Measurements from ENCODE around the gene SIK1.
"Not testable (repeated sequence)": the region's sequence is repeated elsewhere in the genome, so short reads cannot be mapped to it uniquely, and the experiment has no call there.

The SIK1 gene

DNA sequence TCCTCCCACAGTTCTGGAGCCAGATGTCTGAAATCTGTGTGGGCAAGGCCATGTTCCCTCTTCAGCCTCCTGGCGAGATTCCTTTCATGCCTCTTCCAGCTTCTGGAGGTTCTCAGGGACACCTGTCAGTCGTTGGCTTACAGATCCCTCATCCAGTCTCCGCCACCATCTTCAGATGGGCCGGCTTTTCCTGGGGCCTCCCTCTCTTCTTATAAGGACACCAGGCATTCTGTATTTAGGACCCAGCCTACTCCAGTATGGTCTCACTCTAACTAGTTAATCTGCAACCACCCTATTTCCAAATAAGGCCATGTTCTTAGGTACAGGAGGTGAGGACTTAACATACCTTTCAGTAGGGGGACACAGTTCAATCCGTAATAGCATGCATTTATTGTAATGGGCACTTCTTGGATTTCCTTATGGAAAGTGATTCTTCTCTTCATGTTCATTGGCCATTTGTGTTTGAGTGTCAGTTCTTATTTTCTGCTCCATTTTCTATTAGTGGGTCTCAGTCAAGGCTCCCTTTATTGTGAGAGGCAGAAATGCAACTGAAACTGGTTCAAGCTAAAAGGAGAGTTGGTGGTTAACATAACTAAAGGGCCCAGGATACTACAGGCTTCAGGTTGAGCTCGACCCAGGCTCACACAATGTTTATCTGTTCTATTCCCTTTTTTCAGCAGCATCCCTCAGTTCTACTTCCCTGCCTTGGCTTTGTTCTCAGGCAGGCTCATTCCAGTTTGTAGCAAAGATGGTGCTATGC is 12.6 kb upstream of the SIK1 start:
- not testable (repeated sequence) for DNase-seq (ENCODE audit: low spot score)

GRCh38 chr21:43436272-43436671 is 9.3 kb upstream of the SIK1 start:
- DNase-seq (ENCODE audit: low spot score): not testable (repeated sequence)

GRCh38 chr21:43433340-43434136 is 6.6 kb upstream of the SIK1 start:
- DNase-seq (ENCODE audit: low spot score): not testable (repeated sequence)

- not testable (repeated sequence) for DNase-seq (ENCODE audit: low spot score)
These were observed 4.0 kb upstream of the SIK1 start for GRCh38 chr21:43430830-43431416.

- not testable (repeated sequence) for DNase-seq (ENCODE audit: low spot score)
These were observed 2.0 kb upstream of the SIK1 start for GRCh38 chr21:43428964-43429363.

DNA sequence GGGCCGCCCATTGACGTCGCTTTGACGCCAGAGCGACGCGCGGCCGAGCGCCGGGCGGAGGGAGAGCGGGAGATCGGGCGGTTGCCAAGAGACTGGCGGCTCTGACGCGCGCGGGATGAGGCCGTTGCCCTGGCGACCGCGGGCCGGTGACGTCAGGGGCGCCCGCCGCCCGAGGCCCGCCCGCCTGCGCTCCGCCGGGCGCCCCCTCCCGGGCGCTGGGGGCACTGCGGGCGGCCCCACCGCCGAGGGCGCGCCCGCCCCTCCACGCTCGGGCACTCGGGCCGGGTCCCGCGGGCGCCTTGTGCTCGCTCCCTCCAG is 270 bp upstream of the SIK1 start:
- not testable (repeated sequence) for DNase-seq (ENCODE audit: low spot score)

DNA sequence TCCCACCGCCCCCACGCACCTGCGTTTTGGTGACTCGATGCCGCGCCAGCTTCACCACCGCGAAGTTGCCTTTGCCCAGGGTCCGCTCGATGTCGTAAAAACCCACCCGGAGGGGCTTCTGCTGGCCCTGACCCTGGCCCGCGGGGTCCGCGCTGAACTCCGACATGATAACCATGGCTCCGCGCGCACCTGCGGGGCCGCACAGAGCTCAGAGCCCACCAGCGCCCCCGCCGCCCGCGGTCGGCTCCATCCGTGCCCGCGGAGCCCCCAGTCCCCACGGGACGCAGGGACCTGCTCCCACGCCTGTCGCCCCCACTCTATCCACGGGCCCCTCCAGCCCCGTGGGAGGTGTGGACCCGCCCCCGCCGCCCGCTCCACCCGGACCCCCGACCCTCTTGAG is 927 bp downstream of the SIK1 start:
- not testable (repeated sequence) for DNase-seq (ENCODE audit: low spot score)

DNA sequence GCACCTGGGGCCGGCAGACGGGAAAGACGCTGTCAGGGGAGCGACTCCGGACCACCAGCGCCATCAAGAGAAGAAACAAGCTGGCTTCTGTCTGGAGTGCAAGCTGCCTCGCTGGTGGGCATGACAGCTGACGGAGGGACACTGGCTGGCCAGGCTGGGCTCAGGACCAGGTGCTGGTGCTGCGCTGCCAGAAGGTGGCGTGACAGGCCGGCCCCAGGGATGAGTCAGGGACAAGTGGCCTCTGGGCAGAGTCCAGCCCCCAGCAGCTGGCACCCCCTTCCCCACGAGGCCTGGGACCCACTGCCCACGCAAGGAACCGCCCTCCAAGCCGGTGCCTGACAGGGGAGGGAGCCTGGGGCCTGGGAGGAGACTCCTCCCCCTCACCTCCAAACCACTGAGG is 7.5 kb downstream of the SIK1 start:
- not testable (repeated sequence) for DNase-seq (ENCODE audit: low spot score)

DNA sequence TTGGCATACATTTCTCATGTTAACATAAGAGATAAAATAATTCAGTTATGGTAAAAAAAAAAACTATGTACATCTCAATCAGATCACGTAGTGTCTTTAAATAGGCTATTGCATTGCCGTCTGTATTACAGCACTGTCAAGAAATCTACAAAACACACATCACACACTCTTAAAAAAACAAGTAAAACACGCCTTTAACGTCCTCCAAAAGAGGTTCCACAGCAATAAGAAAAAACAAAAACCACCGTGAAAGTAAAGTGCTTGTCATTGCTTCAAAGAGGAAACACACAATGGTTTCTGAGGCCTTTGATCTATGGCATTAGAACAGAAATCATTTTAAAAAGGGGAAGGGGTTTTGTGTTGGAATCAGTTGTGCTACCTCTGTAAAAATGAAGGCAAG is 12.4 kb downstream of the SIK1 start:
- DNase-seq (ENCODE audit: low spot score): not testable (repeated sequence)

- not testable (repeated sequence) for DNase-seq (ENCODE audit: low spot score)
These were observed 14.7 kb downstream of the SIK1 start for GRCh38 chr21:43412020-43412788.

GRCh38 chr21:43410456-43411068 is 16.4 kb downstream of the SIK1 start:
- DNase-seq (ENCODE audit: low spot score): not testable (repeated sequence)

- not testable (repeated sequence) for DNase-seq (ENCODE audit: low spot score)
These were observed 19.8 kb downstream of the SIK1 start for GRCh38 chr21:43407139-43407538.

DNA sequence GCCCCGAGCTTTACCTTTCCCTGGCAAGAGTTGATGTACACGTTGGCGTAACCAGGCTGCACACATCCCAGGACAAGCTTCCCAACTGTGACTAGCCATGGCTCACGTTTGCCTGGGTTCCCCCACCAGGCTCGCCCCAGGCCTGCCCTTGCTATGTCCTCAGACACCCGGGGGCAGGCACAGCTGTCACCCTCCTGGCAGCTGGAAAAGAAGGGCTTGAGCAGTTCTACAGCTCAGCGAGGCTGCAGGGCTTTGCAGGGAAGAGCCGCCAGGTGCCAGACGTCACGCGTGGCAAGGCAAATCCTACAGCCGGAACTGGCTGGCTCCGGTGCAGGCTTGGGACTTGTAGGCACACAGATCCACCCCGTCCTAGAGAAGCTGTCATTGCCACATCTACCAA is 22.5 kb downstream of the SIK1 start:
- DNase-seq (ENCODE audit: low spot score): not testable (repeated sequence)

GRCh38 chr21:43403651-43404430 is 23.1 kb downstream of the SIK1 start:
- DNase-seq (ENCODE audit: low spot score): not testable (repeated sequence)

- not testable (repeated sequence) for DNase-seq (ENCODE audit: low spot score)
These were observed 25.8 kb downstream of the SIK1 start for GRCh38 chr21:43401125-43401524.

- not testable (repeated sequence) for DNase-seq (ENCODE audit: low spot score)
These were observed 27.3 kb downstream of the SIK1 start for GRCh38 chr21:43399595-43400015.

DNA sequence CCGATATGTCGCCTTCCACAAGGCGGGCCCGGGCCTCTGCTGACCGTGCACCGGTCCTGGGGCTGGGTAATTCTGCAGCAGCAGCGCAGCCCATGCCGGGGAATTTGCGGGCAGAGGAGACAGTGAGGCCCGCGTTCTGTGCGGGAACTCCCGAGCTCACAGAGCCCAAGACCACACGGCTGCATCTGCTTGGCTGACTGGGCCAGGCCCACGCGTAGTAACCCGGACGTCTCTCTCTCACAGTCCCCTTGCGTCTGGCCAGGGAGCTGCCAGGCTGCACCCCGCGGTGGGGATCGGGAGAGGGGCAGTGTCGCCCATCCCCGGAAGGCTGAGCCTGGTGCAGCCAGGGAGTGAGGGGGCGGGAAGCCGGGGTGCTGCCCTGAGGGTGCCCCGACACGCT is 27.8 kb downstream of the SIK1 start:
- not testable (repeated sequence) for DNase-seq (ENCODE audit: low spot score)

DNA sequence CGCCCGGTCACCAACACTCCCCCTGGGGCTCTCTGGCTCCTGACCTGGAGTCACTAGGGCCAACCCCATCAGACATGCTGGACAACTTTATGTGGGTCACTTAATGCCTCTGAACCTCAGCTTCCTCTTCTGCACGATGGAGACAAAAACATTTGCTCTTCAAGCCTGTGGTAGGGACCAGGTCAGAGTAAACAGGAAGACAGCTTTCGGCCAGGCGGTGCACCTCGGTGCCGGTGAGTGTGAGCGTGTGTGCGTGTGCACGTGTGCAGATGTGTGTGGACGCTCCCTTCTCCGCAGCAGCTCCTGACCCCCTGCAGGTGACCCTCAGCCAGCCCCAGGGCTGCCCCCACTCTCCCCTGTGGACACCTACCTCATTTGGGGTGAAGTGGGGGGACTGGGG is 28.4 kb downstream of the SIK1 start:
- not testable (repeated sequence) for DNase-seq (ENCODE audit: low spot score)

DNA sequence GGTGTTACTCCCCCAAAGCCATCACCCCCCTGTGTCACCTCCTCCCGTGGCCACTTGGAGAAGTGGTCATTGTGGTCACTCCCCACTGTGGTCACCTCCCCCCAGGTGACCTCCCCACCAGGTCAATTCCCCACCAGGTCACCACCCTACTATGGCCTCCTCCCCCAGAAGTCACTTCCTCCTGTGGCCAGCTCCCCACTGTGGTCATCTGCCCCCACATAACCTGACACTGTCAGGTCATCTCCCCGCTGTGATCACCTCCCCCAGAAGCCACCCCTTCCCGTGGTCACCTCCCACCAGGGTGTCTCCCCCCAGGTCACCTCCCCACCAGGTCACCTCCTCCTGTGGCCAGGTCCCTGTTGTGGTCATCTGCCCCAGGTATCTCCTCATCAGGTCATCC is 28.9 kb downstream of the SIK1 start:
- not testable (repeated sequence) for DNase-seq (ENCODE audit: low spot score)

DNA sequence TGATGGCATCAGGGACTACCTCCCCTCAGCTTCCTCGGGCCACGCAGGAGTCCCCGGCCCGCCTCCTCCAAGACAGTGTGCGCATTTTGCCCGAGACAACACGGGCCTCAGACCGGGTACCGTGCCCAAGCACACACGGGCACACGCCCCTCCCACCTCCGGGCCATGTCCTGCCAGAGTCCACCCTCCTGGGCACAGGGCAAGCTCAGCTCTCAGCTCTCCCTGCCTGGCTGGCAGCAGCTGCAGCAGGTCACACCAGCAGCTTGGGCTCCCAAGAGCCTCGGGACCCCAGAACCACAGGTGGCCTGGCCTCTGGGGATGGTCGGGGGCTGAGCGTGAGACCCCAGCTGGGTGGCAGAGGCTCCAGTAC is 29.5 kb downstream of the SIK1 start:
- not testable (repeated sequence) for DNase-seq (ENCODE audit: low spot score)
